ENCODE measurements around the gene CASK. TPM values are rescaled to one million over a fixed set of nuclear protein-coding genes. Genes with fewer than 3 reads are reported as not detected.

The CASK gene
- total RNA-seq, 1 donor from 2014 or later: 18.6 TPM

- Mint-ChIP-seq H3K9me3 (peaks cover 17% of the 10 kb centered on the region), H3K4me1 (ENCODE audit: low read depth) (peaks cover 33% of the 10 kb centered on the region), H3K27ac (no peak overlapping the region), H3K4me3 (ENCODE audit: low read depth) (no peak overlapping the region), H3K36me3 (ENCODE audit: low read depth) (peaks cover 49% of the 10 kb centered on the region), H3K27me3 (ENCODE audit: low read depth) (no peaks in the 10 kb centered on the region)
- DNase-seq (ENCODE audit: low spot score): no peak
- intact Hi-C loops (cut with micrococcal nuclease): no loop called here
Measured at GRCh38 chrX:41718481-41719235, 204.7 kb downstream of the CASK start.

- intact Hi-C loops (cut with micrococcal nuclease): no loop called here
- H3K4me3 Mint-ChIP-seq (ENCODE audit: low read depth): no peak overlapping the region
- H3K27ac Mint-ChIP-seq: no peak overlapping the region
Measured at GRCh38 chrX:41716767-41717473, 206.4 kb downstream of the CASK start.

DNA sequence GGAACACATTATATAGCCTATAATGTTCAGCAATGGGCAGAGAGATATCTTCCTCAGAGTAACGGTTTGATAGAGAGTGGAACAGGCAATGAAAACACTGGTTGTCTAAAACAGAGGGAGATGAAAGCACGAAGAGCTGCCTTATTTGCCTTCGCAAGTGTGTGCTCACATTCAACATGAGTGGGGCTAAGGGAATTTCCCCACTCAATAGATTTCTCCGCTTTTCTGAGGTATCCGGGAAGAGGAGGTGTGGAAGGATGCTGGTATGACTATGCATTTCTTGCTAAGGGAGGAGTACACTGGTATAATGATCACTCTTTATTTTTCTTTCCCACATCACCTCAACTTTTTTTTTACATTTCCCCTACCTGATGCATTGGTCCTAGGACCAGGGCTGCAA lies 207.1 kb downstream of the CASK start:
- intact Hi-C loops (cut with micrococcal nuclease): no loop called here
- no peak for DNase-seq (ENCODE audit: low spot score)
- Mint-ChIP-seq H3K27ac (no peak overlapping the region), H3K4me3 (ENCODE audit: low read depth) (no peak overlapping the region), H3K27me3 (ENCODE audit: low read depth) (no peaks in the 10 kb centered on the region), H3K36me3 (ENCODE audit: low read depth) (peaks cover 48% of the 10 kb centered on the region), H3K9me3 (peaks cover 17% of the 10 kb centered on the region), H3K4me1 (ENCODE audit: low read depth) (peaks cover 22% of the 10 kb centered on the region)

More at GRCh38 chrX:41716767-41717473, 206.4 kb downstream of the CASK start:
- DNase-seq (ENCODE audit: low spot score): no peak
- peaks cover 17% of the 10 kb centered on the region for H3K9me3 Mint-ChIP-seq
- no peaks in the 10 kb centered on the region for H3K27me3 Mint-ChIP-seq (ENCODE audit: low read depth)
- H3K4me1 Mint-ChIP-seq (ENCODE audit: low read depth): peaks cover 24% of the 10 kb centered on the region
- peaks cover 53% of the 10 kb centered on the region for H3K36me3 Mint-ChIP-seq (ENCODE audit: low read depth)

GRCh38 chrX:41711021-41711667 lies 212.2 kb downstream of the CASK start:
- Mint-ChIP-seq H3K27ac (no peak overlapping the region), H3K27me3 (ENCODE audit: low read depth) (no peaks in the 10 kb centered on the region), H3K4me3 (ENCODE audit: low read depth) (no peak overlapping the region), H3K36me3 (ENCODE audit: low read depth) (peaks cover 18% of the 10 kb centered on the region), H3K4me1 (ENCODE audit: low read depth) (peaks cover 16% of the 10 kb centered on the region), H3K9me3 (no peaks in the 10 kb centered on the region)
- intact Hi-C loops (cut with micrococcal nuclease): no loop called here
- DNase-seq (ENCODE audit: low spot score): no peak

GRCh38 chrX:41708486-41708885 lies 214.9 kb downstream of the CASK start:
- intact Hi-C loops (cut with micrococcal nuclease): no loop called here
- Mint-ChIP-seq H3K9me3 (no peaks in the 10 kb centered on the region), H3K36me3 (ENCODE audit: low read depth) (peaks cover 12% of the 10 kb centered on the region), H3K27ac (no peak overlapping the region), H3K27me3 (ENCODE audit: low read depth) (no peaks in the 10 kb centered on the region), H3K4me3 (ENCODE audit: low read depth) (no peak overlapping the region), H3K4me1 (ENCODE audit: low read depth) (peaks cover 33% of the 10 kb centered on the region)
- DNase-seq (ENCODE audit: low spot score): no peak

DNA sequence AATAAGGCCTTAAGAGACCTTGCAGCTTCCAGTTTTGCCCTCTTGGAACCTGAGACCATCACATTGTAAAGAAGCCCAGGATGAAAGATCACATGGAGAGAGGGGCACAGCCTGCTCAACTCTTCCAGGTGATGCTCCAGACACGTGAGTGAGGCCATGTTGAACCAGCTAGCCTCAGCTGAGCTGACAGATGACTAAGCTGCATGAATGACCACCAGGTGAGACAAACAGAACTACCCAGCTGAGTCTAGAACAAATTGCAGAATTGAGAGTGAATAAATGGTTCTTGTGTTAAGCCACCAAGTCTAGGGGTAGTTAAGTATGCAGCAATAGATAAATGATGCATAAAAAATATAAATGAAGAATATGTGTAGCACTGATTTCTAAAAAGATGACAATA lies 216.1 kb downstream of the CASK start:
- no peak for DNase-seq (ENCODE audit: low spot score)
- intact Hi-C loops (cut with micrococcal nuclease): no loop called here
- H3K9me3 Mint-ChIP-seq: no peaks in the 10 kb centered on the region
- H3K27me3 Mint-ChIP-seq (ENCODE audit: low read depth): no peaks in the 10 kb centered on the region
- no peak overlapping the region for H3K4me3 Mint-ChIP-seq (ENCODE audit: low read depth)
- no peak overlapping the region for H3K27ac Mint-ChIP-seq
- H3K4me1 Mint-ChIP-seq (ENCODE audit: low read depth): peaks cover 35% of the 10 kb centered on the region
- H3K36me3 Mint-ChIP-seq (ENCODE audit: low read depth): peaks cover 12% of the 10 kb centered on the region

- Mint-ChIP-seq H3K4me1 (ENCODE audit: low read depth) (peaks cover 30% of the 10 kb centered on the region), H3K4me3 (ENCODE audit: low read depth) (no peak overlapping the region), H3K9me3 (no peaks in the 10 kb centered on the region), H3K27ac (peak overlapping the region; percentile 47), H3K36me3 (ENCODE audit: low read depth) (peaks cover 12% of the 10 kb centered on the region), H3K27me3 (ENCODE audit: low read depth) (no peaks in the 10 kb centered on the region)
- DNase-seq (ENCODE audit: low spot score): no peak
- intact Hi-C loops (cut with micrococcal nuclease): no loop called here
Measured at GRCh38 chrX:41705680-41706374, 217.5 kb downstream of the CASK start.

- intact Hi-C loops (cut with micrococcal nuclease): no loop called here
- DNase-seq (ENCODE audit: low spot score): no peak
- Mint-ChIP-seq H3K27me3 (ENCODE audit: low read depth) (no peaks in the 10 kb centered on the region), H3K4me3 (ENCODE audit: low read depth) (no peak overlapping the region), H3K9me3 (no peaks in the 10 kb centered on the region), H3K27ac (no peak overlapping the region), H3K36me3 (ENCODE audit: low read depth) (peaks cover 12% of the 10 kb centered on the region), H3K4me1 (ENCODE audit: low read depth) (peaks cover 28% of the 10 kb centered on the region)
Measured at GRCh38 chrX:41705042-41705441, 218.3 kb downstream of the CASK start.

GRCh38 chrX:41703574-41704029 lies 219.8 kb downstream of the CASK start:
- intact Hi-C loops (cut with micrococcal nuclease): loop anchor here (2.0 kb wide), 3 partner anchors 15 to 39 kb away; partner anchors contain the start of gene GPR34

DNA sequence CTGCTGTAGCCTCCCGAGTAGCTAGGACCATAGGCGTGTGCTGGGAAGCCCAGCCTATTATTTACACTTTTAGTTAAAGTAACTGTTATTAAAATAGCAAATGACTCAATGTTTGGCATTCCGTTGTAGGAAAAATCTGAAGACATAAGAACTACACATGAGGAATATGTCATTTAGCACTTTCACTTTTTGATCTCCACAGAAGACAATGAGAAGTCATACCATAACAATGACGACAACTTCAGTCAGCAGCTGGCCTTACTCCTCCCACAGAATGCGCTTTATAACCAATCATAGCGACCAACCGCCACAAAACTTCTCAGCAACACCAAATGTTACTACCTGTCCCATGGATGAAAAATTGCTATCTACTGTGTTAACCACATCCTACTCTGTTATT lies 227.9 kb downstream of the CASK start:
- H3K36me3 Mint-ChIP-seq (ENCODE audit: low read depth): peaks cover 12% of the 10 kb centered on the region
- no peak overlapping the region for H3K27ac Mint-ChIP-seq
- no peaks in the 10 kb centered on the region for H3K9me3 Mint-ChIP-seq
- H3K4me3 Mint-ChIP-seq (ENCODE audit: low read depth): no peak overlapping the region
- peaks cover 23% of the 10 kb centered on the region for H3K4me1 Mint-ChIP-seq (ENCODE audit: low read depth)
- H3K27me3 Mint-ChIP-seq (ENCODE audit: low read depth): no peaks in the 10 kb centered on the region
- intact Hi-C loops (cut with micrococcal nuclease): loop anchor here (2.0 kb wide), 1 partner anchor 29 kb away; no protein-coding TSS in a partner anchor
- DNase-seq (ENCODE audit: low spot score): no peak

More at GRCh38 chrX:41703574-41704029, 219.8 kb downstream of the CASK start:
- no peak for DNase-seq (ENCODE audit: low spot score)
- Mint-ChIP-seq H3K27me3 (ENCODE audit: low read depth) (no peaks in the 10 kb centered on the region), H3K9me3 (no peaks in the 10 kb centered on the region), H3K36me3 (ENCODE audit: low read depth) (peaks cover 12% of the 10 kb centered on the region), H3K4me1 (ENCODE audit: low read depth) (peaks cover 25% of the 10 kb centered on the region), H3K27ac (no peak overlapping the region), H3K4me3 (ENCODE audit: low read depth) (no peak overlapping the region)

GRCh38 chrX:41693024-41693423 lies 230.3 kb downstream of the CASK start:
- no peaks in the 10 kb centered on the region for H3K27me3 Mint-ChIP-seq (ENCODE audit: low read depth)
- H3K27ac Mint-ChIP-seq: no peak overlapping the region
- peaks cover 12% of the 10 kb centered on the region for H3K36me3 Mint-ChIP-seq (ENCODE audit: low read depth)
- no peak for DNase-seq (ENCODE audit: low spot score)
- H3K9me3 Mint-ChIP-seq: no peaks in the 10 kb centered on the region
- H3K4me1 Mint-ChIP-seq (ENCODE audit: low read depth): peaks cover 32% of the 10 kb centered on the region
- intact Hi-C loops (cut with micrococcal nuclease): no loop called here
- no peak overlapping the region for H3K4me3 Mint-ChIP-seq (ENCODE audit: low read depth)

DNA sequence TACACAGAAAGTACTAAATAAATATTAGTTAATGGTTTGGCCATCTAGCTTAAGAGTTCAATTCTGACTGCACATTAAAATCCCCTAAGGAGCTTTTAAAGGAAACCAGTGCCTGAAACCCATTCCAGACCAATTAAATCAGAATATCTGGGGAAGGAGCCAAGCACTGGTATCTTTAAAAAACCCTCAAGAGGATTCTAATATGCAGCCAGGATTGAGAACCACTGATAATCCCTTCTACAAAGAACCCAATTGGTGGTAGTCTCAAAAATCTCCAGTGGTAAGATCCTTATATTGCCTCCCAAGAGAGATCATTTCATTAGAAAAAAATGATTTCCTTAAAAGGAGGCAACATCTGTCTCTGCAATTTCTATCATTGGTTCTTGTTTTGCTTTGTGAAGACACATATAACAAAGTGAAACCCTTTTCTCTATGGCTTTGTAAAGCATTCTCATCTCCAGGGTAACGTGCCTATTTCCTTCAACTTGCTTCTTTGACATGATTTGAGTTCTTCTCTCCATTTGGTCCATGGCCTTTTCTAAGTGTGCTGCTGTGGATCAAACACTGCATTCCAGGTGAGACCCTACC lies 231.1 kb downstream of the CASK start:
- no peak overlapping the region for H3K4me3 Mint-ChIP-seq (ENCODE audit: low read depth)
- intact Hi-C loops (cut with micrococcal nuclease): no loop called here
- no peak overlapping the region for H3K27ac Mint-ChIP-seq
- peaks cover 34% of the 10 kb centered on the region for H3K4me1 Mint-ChIP-seq (ENCODE audit: low read depth)
- no peaks in the 10 kb centered on the region for H3K9me3 Mint-ChIP-seq
- no peaks in the 10 kb centered on the region for H3K27me3 Mint-ChIP-seq (ENCODE audit: low read depth)
- DNase-seq (ENCODE audit: low spot score): no peak
- H3K36me3 Mint-ChIP-seq (ENCODE audit: low read depth): peaks cover 12% of the 10 kb centered on the region
